ENCODE measurements around the gene ACOX2.

DNA sequence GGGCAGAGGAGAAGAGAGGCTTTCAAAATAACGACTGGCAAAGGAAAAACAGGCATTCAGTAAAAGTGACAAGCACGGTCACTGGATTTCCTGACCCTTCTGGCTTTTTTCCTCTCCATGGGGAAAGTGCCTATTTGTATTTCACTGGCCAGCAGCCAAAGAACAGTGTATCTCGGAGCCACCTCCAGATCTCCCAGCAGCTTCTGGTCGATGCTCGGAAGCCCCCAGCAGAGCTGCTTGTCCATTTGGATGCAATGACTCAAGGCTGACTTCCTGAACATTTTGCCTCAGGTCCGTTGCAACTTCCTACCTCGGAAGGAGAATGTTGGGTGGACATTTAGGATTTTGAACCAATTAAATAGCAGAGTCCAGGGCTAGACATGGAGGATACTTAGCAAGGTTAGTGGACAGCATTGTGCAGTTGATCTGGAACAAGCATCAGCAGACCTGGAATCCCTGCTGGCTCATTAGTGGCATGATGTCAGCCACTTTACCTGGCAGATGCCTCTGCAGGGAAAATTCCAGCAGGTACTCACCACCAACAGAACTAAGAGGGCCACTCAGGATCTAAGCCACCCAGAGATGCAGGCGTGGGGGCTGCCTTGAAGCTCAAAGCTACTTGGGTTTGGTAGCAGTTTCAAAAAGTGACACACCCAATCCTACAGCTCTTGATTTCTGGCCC is 39.1 kb upstream of the ACOX2 start:
- TF ChIP-seq EGR1 (IDR thresholded peaks at IDR 0.05; ENCODE audit: low read depth in 2 of 2) (no peak), CTCF (IDR thresholded peaks at IDR 0.05; ENCODE audit: low read depth, low read length, missing input control) (no peak), JUND (IDR thresholded peaks at IDR 0.05) (no peak)
- TF ChIP-seq, protein P1, sequence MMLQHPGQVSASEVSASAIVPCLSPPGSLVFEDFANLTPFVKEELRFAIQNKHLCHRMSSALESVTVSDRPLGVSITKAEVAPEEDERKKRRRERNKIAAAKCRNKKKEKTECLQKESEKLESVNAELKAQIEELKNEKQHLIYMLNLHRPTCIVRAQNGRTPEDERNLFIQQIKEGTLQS (IDR thresholded peaks at IDR 0.05): no peak
- TF ChIP-seq, protein P2, sequence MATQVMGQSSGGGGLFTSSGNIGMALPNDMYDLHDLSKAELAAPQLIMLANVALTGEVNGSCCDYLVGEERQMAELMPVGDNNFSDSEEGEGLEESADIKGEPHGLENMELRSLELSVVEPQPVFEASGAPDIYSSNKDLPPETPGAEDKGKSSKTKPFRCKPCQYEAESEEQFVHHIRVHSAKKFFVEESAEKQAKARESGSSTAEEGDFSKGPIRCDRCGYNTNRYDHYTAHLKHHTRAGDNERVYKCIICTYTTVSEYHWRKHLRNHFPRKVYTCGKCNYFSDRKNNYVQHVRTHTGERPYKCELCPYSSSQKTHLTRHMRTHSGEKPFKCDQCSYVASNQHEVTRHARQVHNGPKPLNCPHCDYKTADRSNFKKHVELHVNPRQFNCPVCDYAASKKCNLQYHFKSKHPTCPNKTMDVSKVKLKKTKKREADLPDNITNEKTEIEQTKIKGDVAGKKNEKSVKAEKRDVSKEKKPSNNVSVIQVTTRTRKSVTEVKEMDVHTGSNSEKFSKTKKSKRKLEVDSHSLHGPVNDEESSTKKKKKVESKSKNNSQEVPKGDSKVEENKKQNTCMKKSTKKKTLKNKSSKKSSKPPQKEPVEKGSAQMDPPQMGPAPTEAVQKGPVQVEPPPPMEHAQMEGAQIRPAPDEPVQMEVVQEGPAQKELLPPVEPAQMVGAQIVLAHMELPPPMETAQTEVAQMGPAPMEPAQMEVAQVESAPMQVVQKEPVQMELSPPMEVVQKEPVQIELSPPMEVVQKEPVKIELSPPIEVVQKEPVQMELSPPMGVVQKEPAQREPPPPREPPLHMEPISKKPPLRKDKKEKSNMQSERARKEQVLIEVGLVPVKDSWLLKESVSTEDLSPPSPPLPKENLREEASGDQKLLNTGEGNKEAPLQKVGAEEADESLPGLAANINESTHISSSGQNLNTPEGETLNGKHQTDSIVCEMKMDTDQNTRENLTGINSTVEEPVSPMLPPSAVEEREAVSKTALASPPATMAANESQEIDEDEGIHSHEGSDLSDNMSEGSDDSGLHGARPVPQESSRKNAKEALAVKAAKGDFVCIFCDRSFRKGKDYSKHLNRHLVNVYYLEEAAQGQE (IDR thresholded peaks at IDR 0.05): no peak
